Measurements from ENCODE around the gene HDAC4. TPM values are rescaled to one million over a fixed set of nuclear protein-coding genes. Genes with fewer than 3 reads are reported as not detected.

Gene HDAC4
- total and polyA plus RNA-seq, 3 experiments from 2014 or later, result 8.3 to 28.8 (median 24.0) TPM

DNA sequence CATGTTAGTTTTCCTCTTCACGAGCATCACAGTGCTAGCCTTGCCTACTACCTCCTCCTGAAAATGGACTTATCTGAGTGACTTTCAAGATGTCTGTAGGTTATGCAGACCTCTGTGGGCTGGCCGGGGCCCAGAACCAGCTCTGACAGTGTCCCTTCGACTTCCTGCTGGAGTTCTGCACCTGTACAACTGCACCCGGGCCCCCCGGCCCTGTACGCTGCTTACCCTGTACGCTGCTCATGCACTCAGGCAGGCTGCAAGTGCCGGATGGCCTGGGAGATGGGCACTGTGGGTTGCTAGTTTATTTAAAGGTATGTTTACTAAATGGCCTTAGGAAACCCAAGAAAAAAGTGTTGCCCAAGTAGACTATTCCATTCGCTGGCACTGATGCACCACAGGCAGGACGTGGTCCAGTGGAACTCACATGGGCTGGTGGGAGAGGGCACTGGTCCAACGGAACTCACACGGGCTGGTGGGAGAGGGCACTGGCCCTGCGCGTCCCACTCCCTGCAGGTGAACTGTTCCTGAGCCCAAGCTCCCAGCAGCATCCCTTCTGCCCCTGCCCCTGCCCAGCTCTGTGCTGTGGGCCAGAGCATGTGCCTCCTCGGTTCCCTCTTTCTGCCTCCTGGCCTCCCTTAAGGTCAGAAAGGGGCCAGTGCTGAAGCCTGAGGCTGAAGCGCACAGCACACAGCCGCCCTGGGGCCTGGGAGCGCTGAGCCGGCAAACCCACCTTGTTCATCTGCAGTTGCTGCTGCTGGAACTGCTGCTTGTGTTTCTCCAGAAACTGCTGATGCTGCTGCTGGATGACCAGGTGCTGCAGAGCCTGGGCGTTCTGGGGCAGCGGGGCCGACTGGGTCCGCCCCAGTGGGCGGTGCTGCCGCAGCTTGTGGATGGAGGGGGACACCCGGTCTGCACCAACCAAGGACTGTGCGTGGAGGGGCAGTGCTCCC is 274.8 kb downstream of the HDAC4 start:
- no peaks in the 10 kb centered on the region for H3K4me1 ChIP-seq (ENCODE audit: insufficient read depth, low read length)
- H3K36me3 Mint-ChIP-seq, result peaks cover 11 to 83% (median 21%) of the 10 kb centered on the region in 3 donors
- H3K4me3 Mint-ChIP-seq, result no peak overlapping the region
- H3K4me1 Mint-ChIP-seq, result no peaks in the 10 kb centered on the region
- DNase-seq, result no peak
- H3K9me3 ChIP-seq (ENCODE audit: low read length), result no peaks in the 10 kb centered on the region
- no peak overlapping the region for H3K4me3 ChIP-seq (ENCODE audit: low read length)
- H3K27me3 Mint-ChIP-seq, result no peaks in the 10 kb centered on the region
- H3K36me3 ChIP-seq (ENCODE audit: insufficient read depth, low read length), result peaks cover 21% of the 10 kb centered on the region
- no peak overlapping the region for H3K27ac ChIP-seq (ENCODE audit: low read depth, low read length)
- no peaks in the 10 kb centered on the region for H3K9me3 Mint-ChIP-seq
- no peaks in the 10 kb centered on the region for H3K27me3 ChIP-seq (ENCODE audit: insufficient read depth, low read length, poor library complexity, severe bottlenecking)
- CTCF ChIA-PET, result no interaction called here
- H3K27ac Mint-ChIP-seq, result no peak overlapping the region
- POLR2A ChIA-PET, result no interaction called here

DNA sequence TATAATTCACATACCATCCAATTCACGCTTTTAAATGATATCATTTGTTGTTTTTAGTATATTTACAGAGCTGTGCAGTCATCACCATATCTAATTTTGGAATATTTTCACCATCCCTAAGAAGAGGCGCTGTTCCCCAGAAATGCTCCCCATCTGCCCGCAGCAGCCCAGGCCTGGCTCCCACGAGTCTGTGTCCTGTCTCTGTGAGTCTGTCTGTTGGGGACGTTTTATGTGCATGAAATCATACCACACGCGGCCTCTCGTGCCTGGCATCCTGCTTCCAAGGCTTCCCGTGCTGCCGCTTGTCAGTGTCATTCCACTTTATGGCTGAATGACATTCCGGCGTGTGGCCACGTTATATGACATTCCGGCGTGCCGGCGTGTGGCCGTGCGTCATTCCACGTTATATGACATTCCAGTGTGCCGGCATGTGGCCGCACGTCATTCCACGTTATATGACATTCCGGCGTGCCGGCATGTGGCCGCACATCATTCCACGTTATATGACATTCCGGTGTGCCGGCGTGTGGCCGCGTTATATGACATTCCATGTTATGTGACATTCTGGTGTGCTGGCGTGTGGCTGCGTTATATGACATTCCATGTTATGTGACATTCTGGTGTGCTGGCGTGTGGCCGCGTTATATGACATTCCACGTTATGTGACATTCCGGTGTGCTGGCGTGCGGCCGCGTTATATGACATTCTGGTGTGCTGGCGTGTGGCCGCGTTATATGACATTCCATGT is 276.5 kb downstream of the HDAC4 start:
- ChIA-PET CTCF (no interaction called here), POLR2A (no interaction called here)
- Mint-ChIP-seq H3K36me3 (peaks cover 11 to 67% (median 20%) of the 10 kb centered on the region in 3 donors), H3K27me3 (no peaks in the 10 kb centered on the region), H3K27ac (peak overlapping the region in 1 of 8 donors; percentile 21), H3K4me3 (no peak overlapping the region), H3K4me1 (peaks cover 5 to 11% (median 8%) of the 10 kb centered on the region in 3 donors), H3K9me3 (no peaks in the 10 kb centered on the region)
- no peak overlapping the region for H3K27ac ChIP-seq (ENCODE audit: low read depth, low read length)
- no peaks in the 10 kb centered on the region for H3K27me3 ChIP-seq (ENCODE audit: insufficient read depth, low read length, poor library complexity, severe bottlenecking)
- H3K36me3 ChIP-seq (ENCODE audit: insufficient read depth, low read length), result peaks cover 16% of the 10 kb centered on the region
- H3K4me3 ChIP-seq (ENCODE audit: low read length), result no peak overlapping the region
- H3K9me3 ChIP-seq (ENCODE audit: low read length), result no peaks in the 10 kb centered on the region
- DNase-seq, result no peak
- no peaks in the 10 kb centered on the region for H3K4me1 ChIP-seq (ENCODE audit: insufficient read depth, low read length)

GRCh38 chr2:239122421-239123110 is 278.3 kb downstream of the HDAC4 start:
- Mint-ChIP-seq H3K4me3 (no peak overlapping the region), H3K27me3 (no peaks in the 10 kb centered on the region), H3K27ac (peak overlapping the region in 3 of 8 donors; percentile 23 to 81 (median 36)), H3K9me3 (no peaks in the 10 kb centered on the region), H3K36me3 (peaks cover 11 to 50% (median 16%) of the 10 kb centered on the region in 3 donors), H3K4me1 (peaks cover 16 to 26% (median 19%) of the 10 kb centered on the region in 3 donors)
- H3K4me3 ChIP-seq (ENCODE audit: low read length), result no peak overlapping the region
- no peak overlapping the region for H3K27ac ChIP-seq (ENCODE audit: low read depth, low read length)
- no peaks in the 10 kb centered on the region for H3K27me3 ChIP-seq (ENCODE audit: insufficient read depth, low read length, poor library complexity, severe bottlenecking)
- H3K9me3 ChIP-seq (ENCODE audit: low read length), result no peaks in the 10 kb centered on the region
- H3K4me1 ChIP-seq (ENCODE audit: insufficient read depth, low read length), result no peaks in the 10 kb centered on the region
- DNase-seq, result no peak
- ChIA-PET POLR2A (no interaction called here), CTCF (no interaction called here)
- peaks cover 13% of the 10 kb centered on the region for H3K36me3 ChIP-seq (ENCODE audit: insufficient read depth, low read length)

- peaks cover 19 to 32% (median 19%) of the 10 kb centered on the region in 3 donors for H3K4me1 Mint-ChIP-seq
- no peaks in the 10 kb centered on the region for H3K27me3 Mint-ChIP-seq
- H3K27ac Mint-ChIP-seq, result no peak overlapping the region
- no peaks in the 10 kb centered on the region for H3K9me3 Mint-ChIP-seq
- Histone ChIP-seq H3K36me3 (ENCODE audit: insufficient read depth, low read length) (peaks cover 13% of the 10 kb centered on the region), H3K27me3 (ENCODE audit: insufficient read depth, low read length, poor library complexity, severe bottlenecking) (no peaks in the 10 kb centered on the region), H3K27ac (ENCODE audit: low read depth, low read length) (no peak overlapping the region), H3K4me3 (ENCODE audit: low read length) (no peak overlapping the region), H3K4me1 (ENCODE audit: insufficient read depth, low read length) (no peaks in the 10 kb centered on the region), H3K9me3 (ENCODE audit: low read length) (no peaks in the 10 kb centered on the region)
- ChIA-PET POLR2A (no interaction called here), CTCF (no interaction called here)
- H3K4me3 Mint-ChIP-seq, result no peak overlapping the region
- DNase-seq, result no peak
- peaks cover 11 to 41% (median 16%) of the 10 kb centered on the region in 3 donors for H3K36me3 Mint-ChIP-seq
Measured at GRCh38 chr2:239121600-239122012, 279.2 kb downstream of the HDAC4 start.

DNA sequence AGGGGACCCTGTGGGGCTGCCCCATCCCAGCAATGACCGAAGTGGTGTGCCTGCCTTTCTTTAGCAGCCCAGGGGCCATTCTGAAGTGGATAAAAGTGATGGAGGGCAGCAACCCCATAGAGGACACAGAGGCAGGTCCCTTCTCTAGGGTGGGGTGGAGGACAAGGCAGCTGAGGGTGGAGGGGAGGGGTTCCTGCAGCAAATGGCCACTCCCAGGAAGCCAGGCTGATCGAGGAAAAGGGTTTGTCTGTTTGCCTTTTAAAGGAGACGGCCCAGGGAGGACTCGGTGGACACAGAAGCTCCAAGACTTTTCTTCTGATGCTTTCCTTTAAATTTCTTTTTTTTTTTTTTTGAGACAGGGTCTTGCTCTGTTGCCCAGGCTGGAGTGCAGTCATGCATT is 280.2 kb downstream of the HDAC4 start:
- no peaks in the 10 kb centered on the region for H3K27me3 ChIP-seq (ENCODE audit: insufficient read depth, low read length, poor library complexity, severe bottlenecking)
- Mint-ChIP-seq H3K4me3 (peak overlapping the region in 1 of 7 donors; percentile 7), H3K9me3 (no peaks in the 10 kb centered on the region), H3K4me1 (peaks cover 19 to 32% (median 19%) of the 10 kb centered on the region in 3 donors), H3K27ac (no peak overlapping the region), H3K36me3 (peaks cover 11 to 36% (median 18%) of the 10 kb centered on the region in 3 donors), H3K27me3 (no peaks in the 10 kb centered on the region)
- POLR2A ChIA-PET, result no interaction called here
- no peak overlapping the region for H3K27ac ChIP-seq (ENCODE audit: low read depth, low read length)
- no peaks in the 10 kb centered on the region for H3K9me3 ChIP-seq (ENCODE audit: low read length)
- H3K4me3 ChIP-seq (ENCODE audit: low read length), result no peak overlapping the region
- peaks cover 6% of the 10 kb centered on the region for H3K36me3 ChIP-seq (ENCODE audit: insufficient read depth, low read length)
- H3K4me1 ChIP-seq (ENCODE audit: insufficient read depth, low read length), result no peaks in the 10 kb centered on the region
- DNase-seq, result no peak
- CTCF ChIA-PET, result interaction anchor here (1.4 kb wide), 1 partner anchor 146 kb away, joined by 3 read pairs; no protein-coding TSS in a partner anchor

DNA sequence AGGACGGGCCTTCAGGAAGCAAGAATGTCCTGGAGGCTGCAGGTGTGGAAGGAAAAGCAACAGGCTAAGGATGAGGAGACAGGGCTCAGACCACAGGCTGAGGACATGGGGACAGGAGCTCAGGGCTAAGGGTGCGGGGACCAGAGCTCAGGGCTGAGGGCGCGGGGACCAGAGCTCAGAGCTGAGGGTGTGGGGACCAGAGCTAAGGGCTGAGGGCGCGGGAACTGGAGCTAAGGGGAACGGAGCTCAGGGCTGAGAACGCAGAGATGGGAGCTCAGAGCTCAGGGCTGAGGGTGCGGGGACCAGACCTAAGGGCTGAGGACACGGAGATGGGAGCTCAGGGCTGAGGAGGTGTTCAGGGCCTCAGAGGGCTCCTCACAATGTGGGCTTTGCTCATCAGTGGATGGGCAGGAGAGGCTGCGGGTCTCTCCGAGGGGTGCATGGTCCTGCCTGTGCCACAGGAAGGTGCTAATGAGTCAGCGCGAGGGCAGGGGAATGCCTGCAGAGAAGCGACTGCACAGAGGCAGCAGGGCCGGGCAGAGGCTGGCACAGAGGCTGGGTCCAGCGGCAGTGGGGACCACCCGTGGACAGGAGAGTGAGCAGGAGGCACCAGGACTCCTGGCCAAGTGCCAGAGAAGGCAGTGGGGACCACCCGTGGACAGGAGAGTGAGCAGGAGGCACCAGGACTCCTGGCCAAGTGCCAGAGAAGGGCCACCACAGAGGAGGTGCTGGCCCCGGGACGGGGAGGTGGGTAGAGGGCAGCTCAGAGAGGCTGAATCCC is 281.3 kb downstream of the HDAC4 start:
- Mint-ChIP-seq H3K36me3 (peaks cover 4 to 32% (median 8%) of the 10 kb centered on the region in 3 donors), H3K27me3 (no peaks in the 10 kb centered on the region), H3K4me1 (peaks cover 19 to 32% (median 19%) of the 10 kb centered on the region in 3 donors), H3K27ac (peak overlapping the region in 2 of 8 donors; percentile 64 to 73), H3K9me3 (no peaks in the 10 kb centered on the region), H3K4me3 (peak overlapping the region in 2 of 7 donors; percentile 13 to 42)
- H3K27me3 ChIP-seq (ENCODE audit: insufficient read depth, low read length, poor library complexity, severe bottlenecking), result no peaks in the 10 kb centered on the region
- H3K4me1 ChIP-seq (ENCODE audit: insufficient read depth, low read length), result no peaks in the 10 kb centered on the region
- ChIA-PET POLR2A (no interaction called here), CTCF (interaction anchor here (1.4 kb wide), 1 partner anchor 147 kb away, joined by 3 read pairs; no protein-coding TSS in a partner anchor)
- H3K27ac ChIP-seq (ENCODE audit: low read depth, low read length), result no peak overlapping the region
- DNase-seq, result no peak
- H3K4me3 ChIP-seq (ENCODE audit: low read length), result no peak overlapping the region
- no peaks in the 10 kb centered on the region for H3K9me3 ChIP-seq (ENCODE audit: low read length)
- no peaks in the 10 kb centered on the region for H3K36me3 ChIP-seq (ENCODE audit: insufficient read depth, low read length)

- Histone ChIP-seq H3K9me3 (ENCODE audit: low read length) (no peaks in the 10 kb centered on the region), H3K27me3 (ENCODE audit: insufficient read depth, low read length, poor library complexity, severe bottlenecking) (no peaks in the 10 kb centered on the region), H3K4me3 (ENCODE audit: low read length) (no peak overlapping the region), H3K4me1 (ENCODE audit: insufficient read depth, low read length) (no peaks in the 10 kb centered on the region), H3K27ac (ENCODE audit: low read depth, low read length) (no peak overlapping the region), H3K36me3 (ENCODE audit: insufficient read depth, low read length) (no peaks in the 10 kb centered on the region)
- ChIA-PET CTCF (no interaction called here), POLR2A (no interaction called here)
- Mint-ChIP-seq H3K4me1 (peaks cover 19 to 32% (median 19%) of the 10 kb centered on the region in 3 donors), H3K27ac (peak overlapping the region in 4 of 8 donors; percentile 32 to 73 (median 53)), H3K4me3 (peak overlapping the region in 4 of 7 donors; percentile 13 to 42 (median 39)), H3K36me3 (peaks cover 0 to 28% (median 4%) of the 10 kb centered on the region in 3 donors), H3K9me3 (no peaks in the 10 kb centered on the region), H3K27me3 (no peaks in the 10 kb centered on the region)
- peak in 1 of 5 donors; percentile 17 for DNase-seq
Measured at GRCh38 chr2:239118675-239119211, 282.1 kb downstream of the HDAC4 start.
